RWPE1 (cell line): ENCODE measurements around the gene RNF208.

Experiments used
- CTCF ChIA-PET: fragments of 350-600 bp; sonication (Branson Sonifier 250); formaldehyde crosslinking; extraction: SDS; loops from one replicate; lab custom pipeline; 2021; lab: Yijun Ruan, JAX
- POLR2A ChIA-PET: fragments of 400-600 bp; formaldehyde crosslinking; extraction: SDS; loops from one replicate; lab custom pipeline; 2020; ENCODE audit warnings: antibody characterized with exemption; ENCODE audit not compliant: low non-redundant PET; lab: Yijun Ruan, JAX
- DNase-seq: peaks from one replicate; pipeline ENCODE4 v3.0.0; 2012; ENCODE audit warnings: low spot score
- H3K27ac ChIP-seq: fragments of 450-650 bp; 2 replicates; pipeline ENCODE4 v1.5.1; 2017
- TF ChIP-seq, protein P1 (sequence below): fragments of 450-650 bp; conservative IDR thresholded peaks from 2 replicates; pipeline ENCODE4 v1.5.1; 2017; ENCODE audit warnings: low read depth, mild to moderate bottlenecking

Gene RNF208

DNA sequence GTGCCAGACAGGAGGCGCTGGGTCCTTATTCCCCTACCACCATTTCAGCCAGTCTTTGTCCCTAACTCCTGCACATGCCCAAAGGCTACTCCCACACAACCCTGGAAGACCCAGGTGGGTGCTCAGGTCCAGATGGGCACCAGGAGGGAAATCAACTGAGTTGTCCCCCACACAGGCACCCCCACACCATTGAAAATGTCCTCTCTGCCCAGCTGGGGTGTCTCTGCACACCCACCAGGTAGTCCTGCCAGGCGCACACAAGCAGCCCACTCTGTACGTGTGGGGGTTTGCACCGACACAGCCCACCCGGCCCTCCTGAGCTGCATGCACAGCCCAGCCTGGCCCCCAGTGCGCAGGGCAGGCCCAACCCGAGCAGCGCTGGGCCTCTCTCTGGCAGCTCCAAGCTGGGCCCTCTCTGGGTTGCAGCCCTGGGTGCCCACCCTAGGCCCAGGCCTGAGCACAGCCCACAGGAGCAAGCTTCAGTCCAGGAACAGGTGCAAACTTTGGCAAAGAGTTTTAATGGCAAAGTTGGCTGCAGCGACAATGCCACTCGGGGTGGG, 2.2 kb downstream of the RNF208 start:
- ChIA-PET CTCF (interaction anchor here (1.1 kb wide), 1 partner anchor 105 kb away, joined by 3 read pairs; no protein-coding TSS in a partner anchor), POLR2A (no interaction called here)
- no peak for DNase-seq
- H3K27ac ChIP-seq, result peak overlapping the region; percentile 82
- TF ChIP-seq, protein P1, sequence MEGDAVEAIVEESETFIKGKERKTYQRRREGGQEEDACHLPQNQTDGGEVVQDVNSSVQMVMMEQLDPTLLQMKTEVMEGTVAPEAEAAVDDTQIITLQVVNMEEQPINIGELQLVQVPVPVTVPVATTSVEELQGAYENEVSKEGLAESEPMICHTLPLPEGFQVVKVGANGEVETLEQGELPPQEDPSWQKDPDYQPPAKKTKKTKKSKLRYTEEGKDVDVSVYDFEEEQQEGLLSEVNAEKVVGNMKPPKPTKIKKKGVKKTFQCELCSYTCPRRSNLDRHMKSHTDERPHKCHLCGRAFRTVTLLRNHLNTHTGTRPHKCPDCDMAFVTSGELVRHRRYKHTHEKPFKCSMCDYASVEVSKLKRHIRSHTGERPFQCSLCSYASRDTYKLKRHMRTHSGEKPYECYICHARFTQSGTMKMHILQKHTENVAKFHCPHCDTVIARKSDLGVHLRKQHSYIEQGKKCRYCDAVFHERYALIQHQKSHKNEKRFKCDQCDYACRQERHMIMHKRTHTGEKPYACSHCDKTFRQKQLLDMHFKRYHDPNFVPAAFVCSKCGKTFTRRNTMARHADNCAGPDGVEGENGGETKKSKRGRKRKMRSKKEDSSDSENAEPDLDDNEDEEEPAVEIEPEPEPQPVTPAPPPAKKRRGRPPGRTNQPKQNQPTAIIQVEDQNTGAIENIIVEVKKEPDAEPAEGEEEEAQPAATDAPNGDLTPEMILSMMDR, result no peak

- H3K27ac ChIP-seq, result peak overlapping the region; percentile 82
- no peak for DNase-seq
- ChIA-PET POLR2A (no interaction called here), CTCF (interaction anchor here (0.7 to 1.1 kb wide), 3 partner anchors 30 to 104 kb away, joined by 3 to 6 read pairs (median 6); partner anchors contain the start of gene SSNA1)
- TF ChIP-seq, protein P1, result no peak
Observed at GRCh38 chr9:137218754-137219271, 3.2 kb downstream of the RNF208 start.

DNA sequence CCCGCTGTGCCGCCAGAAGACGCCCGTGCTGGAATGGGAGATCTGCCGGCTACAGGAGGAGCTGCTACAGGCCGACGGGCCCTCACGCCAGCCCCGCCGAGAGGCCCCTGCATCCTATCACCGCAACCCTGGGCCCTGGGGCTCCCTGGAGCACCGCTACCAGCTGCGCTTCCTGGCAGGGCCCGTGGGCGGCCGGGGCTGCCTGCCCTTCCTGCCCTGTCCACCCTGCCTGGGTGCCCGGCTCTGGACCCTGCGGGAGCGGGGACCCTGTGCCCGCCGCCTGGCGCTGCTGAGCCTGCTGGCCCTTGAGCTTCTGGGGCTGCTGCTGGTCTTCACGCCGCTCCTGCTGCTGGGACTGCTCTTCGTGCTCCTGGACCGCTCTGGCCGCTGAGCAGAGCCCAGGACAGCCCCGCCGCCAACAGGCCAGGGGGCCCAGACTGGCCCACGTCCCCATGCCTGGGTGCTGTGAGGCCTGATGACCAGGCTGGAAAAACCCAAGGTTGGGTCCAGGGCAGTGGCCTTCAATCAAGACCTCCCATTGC, 3.8 kb downstream of the RNF208 start:
- POLR2A ChIA-PET, result no interaction called here

GRCh38 chr9:137217276-137218211, 4.5 kb downstream of the RNF208 start:
- POLR2A ChIA-PET, result interaction anchor here (1.0 kb wide), 1 partner anchor 23 kb away, joined by 3 read pairs; no protein-coding TSS in a partner anchor
- peak overlapping the region; percentile 82 for H3K27ac ChIP-seq
- TF ChIP-seq, protein P1, result no peak
- DNase-seq, result peak; percentile 96
- CTCF ChIA-PET, result interaction anchor here (0.6 to 3.0 kb wide), 6 partner anchors 9 to 103 kb away, joined by 3 to 13 read pairs (median 5); partner anchors contain the start of gene RNF224

More for the DNA sequence above, 3.8 kb downstream of the RNF208 start:
- TF ChIP-seq, protein P1, result no peak
- peak overlapping the region; percentile 82 for H3K27ac ChIP-seq
- DNase-seq, result no peak
- CTCF ChIA-PET, result interaction anchor here (0.7 to 3.0 kb wide), 3 partner anchors 9 to 42 kb away, joined by 4 to 13 read pairs (median 6); partner anchors contain the start of gene RNF224

DNA sequence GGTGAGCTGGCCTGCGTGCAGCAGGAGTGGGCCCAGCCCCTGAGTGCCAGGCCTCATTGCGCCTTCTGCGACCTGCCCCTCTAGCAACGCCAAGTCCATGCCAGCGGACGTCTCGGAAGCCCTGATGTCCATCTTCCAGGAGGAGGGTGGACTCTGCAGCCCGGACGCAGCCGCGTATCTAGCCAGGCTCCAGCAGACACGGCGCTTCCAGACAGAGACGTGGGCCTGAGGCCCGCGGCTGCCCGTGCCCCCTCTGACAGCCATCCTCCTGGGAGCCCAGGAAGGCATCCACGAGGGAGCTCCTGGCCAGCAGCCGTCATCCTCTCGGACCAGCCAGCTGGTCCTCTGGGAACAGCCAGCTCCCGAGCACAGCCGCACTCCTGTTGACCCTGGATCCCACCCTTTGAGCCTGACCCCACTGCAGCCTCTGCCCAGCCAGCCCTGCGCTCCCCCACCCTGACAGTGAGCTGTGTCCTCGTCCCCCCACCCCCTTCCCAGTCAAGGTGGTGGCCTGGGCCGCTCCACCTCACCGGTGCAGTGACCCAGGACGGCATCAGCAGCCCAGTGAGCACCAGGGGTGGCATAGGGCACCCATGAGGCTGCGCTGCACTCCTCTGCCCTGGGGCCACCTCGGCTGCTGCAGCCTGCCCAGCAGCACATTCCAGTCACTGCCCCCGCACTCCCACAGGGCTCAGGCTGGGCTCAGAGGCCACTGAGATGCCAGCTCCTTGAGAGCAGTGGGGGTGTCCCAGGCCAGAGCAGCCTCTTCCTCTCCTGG, 5.7 kb downstream of the RNF208 start:
- H3K27ac ChIP-seq, result peak overlapping the region; percentile 82
- TF ChIP-seq, protein P1, result no peak
- ChIA-PET POLR2A (interaction anchor here (0.6 to 1.3 kb wide), 3 partner anchors 10 to 40 kb away, joined by 3 to 4 read pairs (median 3); partner anchors contain the start of genes ANAPC2 and SSNA1), CTCF (interaction anchor here (0.6 to 3.0 kb wide), 5 partner anchors 11 to 101 kb away, joined by 3 to 13 read pairs (median 4); partner anchors contain the start of gene RNF224)
- no peak for DNase-seq
